Fibroblast of skin of scalp (primary cell): Measurements from ENCODE around the gene MAP3K5.

ENCODE experiments used
- DNase-seq: peaks from one replicate; pipeline ENCODE4 v3.0.0-alpha.2; 2013

The MAP3K5 gene

GRCh38 chr6:136535017-136535765 lies 257.1 kb downstream of the MAP3K5 start:
- DNase-seq = no peak

GRCh38 chr6:136534268-136534667 lies 258.0 kb downstream of the MAP3K5 start:
- DNase-seq = no peak

DNA sequence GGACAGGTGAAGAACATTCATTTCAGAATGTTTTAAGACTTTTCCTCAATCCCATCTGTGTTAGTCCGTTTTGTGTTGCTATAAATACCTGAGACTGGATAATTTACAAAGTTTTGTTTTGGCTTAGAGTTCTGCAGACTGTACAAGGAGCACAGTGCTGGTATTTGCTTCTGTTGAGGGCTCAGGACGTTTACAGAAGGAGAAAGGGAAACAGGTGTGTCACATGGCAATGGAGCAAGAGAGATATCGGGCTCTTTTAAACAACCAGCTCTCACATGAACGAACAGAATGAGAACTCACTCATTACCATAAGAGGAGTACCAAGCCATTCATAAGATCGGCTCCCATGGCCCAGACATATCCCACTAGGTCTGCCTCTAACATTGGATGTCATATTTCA lies 258.8 kb downstream of the MAP3K5 start:
- no peak for DNase-seq

GRCh38 chr6:136532030-136532429 lies 260.2 kb downstream of the MAP3K5 start:
- DNase-seq = no peak

DNA sequence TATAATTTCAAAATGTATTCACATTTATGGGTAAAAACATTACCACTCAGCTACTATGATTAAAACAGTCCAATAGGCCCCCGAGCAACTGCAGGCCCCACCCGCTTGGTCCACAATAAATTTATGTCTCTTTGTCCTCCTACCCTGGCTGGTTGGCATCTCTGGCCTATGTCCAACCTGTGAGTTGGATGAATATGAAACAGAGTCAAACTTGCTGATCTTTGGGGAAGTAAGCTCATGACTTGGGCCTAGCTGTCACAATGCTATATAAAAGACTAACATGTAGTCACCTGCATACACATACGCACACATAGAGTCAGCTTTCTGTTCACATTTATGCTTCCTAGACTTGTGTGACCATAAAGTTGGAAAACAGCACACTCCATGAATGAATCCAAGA lies 262.6 kb downstream of the MAP3K5 start:
- DNase-seq = no peak

DNA sequence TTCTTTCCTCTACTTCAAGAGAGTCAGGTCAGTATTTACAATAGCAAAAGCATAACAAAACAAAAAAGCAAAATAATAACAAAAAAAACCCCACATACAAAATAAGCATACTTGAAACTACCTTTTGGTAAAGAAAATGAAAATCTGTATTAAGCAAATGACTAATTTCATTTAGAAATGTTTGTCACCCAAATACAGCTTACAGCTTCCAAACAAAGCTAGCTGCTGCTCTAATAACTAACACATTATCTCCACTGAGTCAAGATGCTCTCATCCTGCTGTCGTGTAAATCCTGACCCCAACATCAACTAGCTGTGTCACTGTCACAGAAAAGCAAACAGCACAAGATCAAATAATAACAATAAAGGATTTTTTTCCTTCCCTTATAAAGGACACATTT lies 263.8 kb downstream of the MAP3K5 start:
- DNase-seq = no peak

GRCh38 chr6:136527831-136528230 lies 264.4 kb downstream of the MAP3K5 start:
- no peak for DNase-seq

- no peak for DNase-seq
Observed at GRCh38 chr6:136526937-136527336, 265.3 kb downstream of the MAP3K5 start.

GRCh38 chr6:136526196-136526930 lies 265.9 kb downstream of the MAP3K5 start:
- peak; percentile 63 for DNase-seq

GRCh38 chr6:136525586-136526195 lies 266.6 kb downstream of the MAP3K5 start:
- peak; percentile 30 for DNase-seq

- no peak for DNase-seq
Observed at GRCh38 chr6:136524936-136525413, 267.3 kb downstream of the MAP3K5 start.

DNA sequence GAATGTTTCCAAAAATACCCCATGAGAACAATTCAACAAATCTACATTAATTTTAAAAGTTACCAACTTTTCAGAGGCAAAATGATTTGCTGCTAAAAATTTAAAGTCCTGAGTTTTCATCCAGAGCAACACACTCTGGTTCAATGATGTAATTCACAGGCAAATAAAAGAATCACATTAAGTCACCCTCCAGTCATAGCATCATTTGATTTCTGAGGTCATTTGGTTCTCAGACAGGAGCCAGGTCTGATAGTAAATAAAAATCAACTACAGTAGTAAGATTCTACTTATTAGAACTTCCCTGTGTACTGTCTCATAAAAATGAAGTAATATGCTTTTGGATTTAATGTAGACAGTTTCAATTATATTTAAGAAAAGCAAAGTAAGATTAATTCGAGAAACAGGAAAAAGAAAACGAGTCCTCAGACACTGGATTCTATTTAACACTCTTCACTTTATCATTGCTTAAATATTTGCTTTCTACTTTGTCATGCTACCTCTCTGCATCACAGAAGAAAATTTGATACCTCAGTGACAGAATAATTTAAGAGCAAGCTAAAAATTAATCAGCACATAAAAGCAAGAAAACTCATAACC lies 267.8 kb downstream of the MAP3K5 start:
- DNase-seq = no peak

GRCh38 chr6:136523196-136523595 lies 269.1 kb downstream of the MAP3K5 start:
- no peak for DNase-seq

- DNase-seq = no peak
Observed at GRCh38 chr6:136522636-136523035, 269.6 kb downstream of the MAP3K5 start.

DNA sequence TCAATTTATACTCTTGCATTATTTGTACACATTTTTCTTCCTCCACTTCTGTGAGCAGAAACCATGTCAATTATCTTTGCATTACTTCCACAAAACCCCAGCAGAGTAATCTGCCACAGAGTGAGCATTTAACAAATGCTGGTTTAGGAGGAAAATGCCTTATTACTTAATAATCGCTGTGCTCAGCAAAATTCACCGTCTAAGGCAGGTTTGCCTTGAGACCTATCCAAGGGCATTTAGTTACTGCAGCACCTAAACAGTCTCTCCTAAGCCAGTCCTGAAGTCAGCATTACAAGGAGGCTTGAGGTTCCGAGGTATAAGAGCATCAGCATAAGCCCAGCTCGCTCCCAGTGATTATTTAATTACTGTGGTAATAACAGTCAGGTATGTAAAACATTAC lies 270.4 kb downstream of the MAP3K5 start:
- DNase-seq = no peak

- no peak for DNase-seq
Observed at GRCh38 chr6:136521427-136521826, 270.9 kb downstream of the MAP3K5 start.

GRCh38 chr6:136520517-136520916 lies 271.8 kb downstream of the MAP3K5 start:
- DNase-seq = no peak

DNA sequence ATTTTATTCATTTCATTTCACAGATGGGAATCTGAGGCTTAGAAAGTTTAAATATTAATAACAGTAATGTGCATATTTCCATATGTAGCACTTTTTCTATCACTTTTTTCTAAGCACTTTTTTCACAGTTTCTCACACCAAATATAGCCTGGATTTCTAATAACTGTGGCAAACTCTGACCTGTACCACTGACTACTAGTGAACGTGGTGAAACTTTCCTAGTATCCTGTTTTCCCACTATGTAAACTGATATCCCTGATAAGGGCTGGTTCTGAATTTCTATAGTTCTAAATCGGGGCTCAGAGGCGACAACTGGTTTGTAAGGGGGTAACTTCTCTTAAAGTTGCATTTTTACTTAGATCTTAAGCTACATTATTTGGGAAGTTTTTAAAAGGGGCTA lies 274.7 kb downstream of the MAP3K5 start:
- no peak for DNase-seq

DNA sequence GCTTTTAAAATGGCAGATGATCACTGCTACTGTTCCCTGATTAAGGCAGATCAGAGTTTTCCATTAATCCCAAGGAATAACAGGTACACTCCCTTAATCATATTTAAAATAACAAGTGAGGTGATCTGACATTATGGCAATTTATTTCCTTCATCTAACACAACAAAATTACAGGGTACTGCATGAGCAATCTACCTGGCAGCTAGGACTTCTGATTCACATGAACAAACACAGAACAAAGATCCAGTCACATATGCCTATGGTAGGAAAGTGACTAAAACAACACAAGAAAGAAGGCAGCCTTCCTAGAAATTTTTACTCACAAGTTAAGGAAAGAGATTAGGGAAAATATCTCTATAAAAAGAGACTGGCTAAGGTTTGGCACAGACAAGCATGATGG lies 275.3 kb downstream of the MAP3K5 start:
- no peak for DNase-seq

- no peak for DNase-seq
Observed at GRCh38 chr6:136514591-136514990, 277.7 kb downstream of the MAP3K5 start.

GRCh38 chr6:136511926-136512325 lies 280.4 kb downstream of the MAP3K5 start:
- DNase-seq = no peak

DNA sequence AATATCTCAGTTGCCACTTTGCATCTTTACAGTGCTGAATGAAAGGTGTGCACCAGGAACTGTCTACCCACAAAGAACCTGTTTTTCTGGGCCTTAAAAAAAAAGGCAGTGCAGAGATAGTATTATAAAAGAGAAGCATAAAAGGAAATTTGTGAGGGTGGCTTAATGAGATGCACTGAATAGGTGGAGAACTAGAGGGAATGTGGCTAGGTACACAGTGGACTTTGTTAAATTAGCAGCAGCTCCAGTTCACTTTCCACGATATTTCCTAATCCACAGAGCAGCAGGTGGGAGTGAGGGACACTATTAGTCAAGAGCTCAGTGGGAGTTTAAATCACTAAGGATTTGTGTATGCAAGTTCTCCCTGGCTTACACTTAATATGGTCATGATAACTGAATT lies 280.9 kb downstream of the MAP3K5 start:
- DNase-seq = no peak

DNA sequence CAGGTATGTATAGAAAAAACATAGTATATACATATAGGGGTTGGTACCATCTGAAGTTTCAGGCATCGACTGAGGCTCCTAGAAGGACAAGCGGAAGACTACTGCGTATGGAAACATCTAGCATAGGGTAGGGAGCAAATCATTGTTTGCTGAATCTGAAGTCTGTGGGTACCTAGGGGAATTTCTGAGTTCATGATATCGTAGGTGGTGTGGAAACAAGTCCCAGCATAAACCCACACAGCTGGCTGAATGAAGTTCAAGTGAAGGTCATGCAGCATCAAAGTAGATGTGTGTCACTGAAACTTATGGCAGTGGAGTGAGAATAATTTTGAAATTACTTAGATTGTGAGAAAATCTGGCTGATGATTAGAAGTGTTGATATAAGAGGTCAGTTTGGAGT lies 281.5 kb downstream of the MAP3K5 start:
- no peak for DNase-seq
